Liver (tissue), 9 donors: Measurements from ENCODE around the gene CCDC102A. TPM values are rescaled to one million over a fixed set of nuclear protein-coding genes. Genes with fewer than 3 reads are reported as not detected.

Experiments
- DNase-seq: peaks from one replicate; pipeline ENCODE4 v3.0.0-alpha.2; 2017; ENCODE audit warnings: low spot score
- H3K27ac ChIP-seq, 2 donors: one replicate each; pipeline ENCODE4 v1.7.0; 2013; ENCODE audit warnings: inconsistent platforms in 2 of 2, low read length in 2 of 2, control low read depth in 1 of 2, low read depth in 1 of 2, mild to moderate bottlenecking in 1 of 2
- H3K27me3 ChIP-seq, 4 donors: one replicate each; pipeline versions ENCODE4 v1.6.1 to v1.7.0; 2013; ENCODE audit warnings: low read length in 3 of 4, inconsistent platforms in 1 of 4, mild to moderate bottlenecking in 1 of 4, moderate library complexity in 1 of 4; ENCODE audit not compliant: control insufficient read depth in 4 of 4, insufficient read depth in 4 of 4
- H3K36me3 ChIP-seq, 4 donors: one replicate each; pipeline versions ENCODE4 v1.6.1 to v1.7.0; 2013; ENCODE audit warnings: low read length in 3 of 4, mild to moderate bottlenecking in 3 of 4, low read depth in 1 of 4, moderate library complexity in 1 of 4; ENCODE audit not compliant: control insufficient read depth in 4 of 4, insufficient read depth in 3 of 4
- H3K4me1 ChIP-seq, 4 donors: one replicate each; pipeline versions ENCODE4 v1.6.1 to v1.7.0; 2013; ENCODE audit warnings: low read length in 3 of 4, mild to moderate bottlenecking in 3 of 4, moderate library complexity in 1 of 4; ENCODE audit not compliant: control insufficient read depth in 4 of 4, insufficient read depth in 4 of 4
- H3K4me3 ChIP-seq, 3 donors: one replicate each; pipeline versions ENCODE4 v1.6.1 to v1.7.0; 2013; ENCODE audit warnings: low read length in 3 of 3, control low read depth in 1 of 3, low read depth in 1 of 3, mild to moderate bottlenecking in 1 of 3
- H3K9ac ChIP-seq, 2 donors: one replicate each; pipeline ENCODE4 v1.7.0; 2013; ENCODE audit warnings: low read length in 2 of 2, mild to moderate bottlenecking in 2 of 2, moderate library complexity in 2 of 2, control low read depth in 1 of 2, low read depth in 1 of 2
- H3K9me3 ChIP-seq, 4 donors: one replicate each; pipeline versions ENCODE4 v1.6.1 to v1.7.0; 2013; ENCODE audit warnings: low read length in 3 of 4; ENCODE audit not compliant: control insufficient read depth in 4 of 4
- ATF3 ChIP-seq: IDR thresholded peaks from 2 replicates; pipeline ENCODE4 v1.6.1; 2016; ENCODE audit warnings: antibody characterized with exemption
- CTCF ChIP-seq: fragments of 150-350 bp; IDR thresholded peaks from 2 replicates; pipeline ENCODE4 v1.5.1; 2017; ENCODE audit warnings: improper control_type of control experiment, low read depth, low read length; ENCODE audit not compliant: missing input control
- EGR1 ChIP-seq, 2 donors: IDR thresholded peaks; 2 replicates each; pipeline ENCODE4 v1.6.1; 2016 to 2018; ENCODE audit warnings: antibody characterized with exemption in 2 of 2, low read depth in 2 of 2
- FOXA1 ChIP-seq: IDR thresholded peaks from 2 replicates; pipeline ENCODE4 v1.6.1; 2016; ENCODE audit warnings: antibody characterized with exemption
- FOXA2 ChIP-seq: IDR thresholded peaks from 2 replicates; pipeline ENCODE4 v1.6.1; 2016; ENCODE audit warnings: antibody characterized with exemption
- GABPA ChIP-seq, 2 donors: IDR thresholded peaks in 1 of 2; conservative IDR thresholded peaks in 1 of 2; 2 replicates each; pipeline ENCODE4 v1.6.1; 2016; ENCODE audit warnings: antibody characterized with exemption in 2 of 2, mild to moderate bottlenecking in 1 of 2, moderate library complexity in 1 of 2
- HNF4A ChIP-seq, 2 donors: conservative IDR thresholded peaks; 2 replicates each; pipeline ENCODE4 v1.6.1; 2016; ENCODE audit warnings: antibody characterized with exemption in 2 of 2, mild to moderate bottlenecking in 2 of 2
- HNF4G ChIP-seq: IDR thresholded peaks from 2 replicates; pipeline ENCODE4 v1.6.1; 2016; ENCODE audit warnings: antibody characterized with exemption
- JUND ChIP-seq, 2 donors: IDR thresholded peaks; 2 replicates each; pipeline ENCODE4 v1.6.1; 2016; ENCODE audit warnings: antibody characterized with exemption in 2 of 2
- MAX ChIP-seq: IDR thresholded peaks from 2 replicates; pipeline ENCODE4 v1.6.1; 2016; ENCODE audit warnings: antibody characterized with exemption
- NR2F2 ChIP-seq: IDR thresholded peaks from 2 replicates; pipeline ENCODE4 v1.6.1; 2016; ENCODE audit warnings: antibody characterized with exemption
- RAD21 ChIP-seq, 2 donors: IDR thresholded peaks; 2 replicates each; pipeline ENCODE4 v1.6.1; 2016; ENCODE audit warnings: antibody characterized with exemption in 2 of 2, mild to moderate bottlenecking in 2 of 2
- REST ChIP-seq: IDR thresholded peaks from 2 replicates; pipeline ENCODE4 v1.6.1; 2016; ENCODE audit warnings: antibody characterized with exemption, mild to moderate bottlenecking
- RXRA ChIP-seq, 2 donors: IDR thresholded peaks; 2 replicates each; pipeline ENCODE4 v1.6.1; 2017 to 2018; ENCODE audit warnings: antibody characterized with exemption in 2 of 2, mild to moderate bottlenecking in 1 of 2
- SP1 ChIP-seq: IDR thresholded peaks from 2 replicates; pipeline ENCODE4 v1.6.1; 2018; ENCODE audit warnings: antibody characterized with exemption, mild to moderate bottlenecking
- TAF1 ChIP-seq: conservative IDR thresholded peaks from 2 replicates; pipeline ENCODE4 v1.6.1; 2016; ENCODE audit warnings: antibody characterized with exemption, mild to moderate bottlenecking
- YY1 ChIP-seq: IDR thresholded peaks from 2 replicates; pipeline ENCODE4 v1.6.1; 2016; ENCODE audit warnings: antibody characterized with exemption, mild to moderate bottlenecking
- ZBTB33 ChIP-seq: IDR thresholded peaks from 2 replicates; pipeline ENCODE4 v1.6.1; 2016; ENCODE audit warnings: antibody characterized with exemption
- WGBS: extraction: QIAGEN DNeasy Blood & Tissue Kit; methylation state at CpG from one replicate; pipeline ENCODE4 v1.1.7; 2013; 5-methylcytosine and 5-hydroxymethylcytosine counted together
- polyA plus RNA-seq, 2 donors: library from polyadenylated mRNA; stranded (reverse) in 1 of 2; unstranded in 1 of 2; fragments of 200-250 nt in 1 of 2; fragments of >200 nt in 1 of 2; fragmentation: Nextera tagmentation in 1 of 2; extraction: Ambion mirVana in 1 of 2; gene quantifications; one replicate each; pipeline versions ENCODE4 v1.2.1 to v1.2.3, GENCODE V29; 2013 to 2015
- total RNA-seq, 2 donors: library from RNA; depleted of rRNA; stranded (reverse); fragments of >200 nt; gene quantifications; one replicate each; pipeline ENCODE4 v1.2.3, GENCODE V29; 2014
- donor health status: healthy.
- donor health status: healthy.
- donor health status: healthy.
- donor health status: healthy.
- donor health status: healthy.

CCDC102A gene
- total and polyA plus RNA-seq, 4 donors = 0.36 to 2.6 (median 1.7) TPM

- Histone ChIP-seq H3K27ac (no peak overlapping the region), H3K27me3 (no peaks in the 10 kb centered on the region), H3K4me1 (no peaks in the 10 kb centered on the region), H3K36me3 (no peaks in the 10 kb centered on the region), H3K9me3 (no peaks in the 10 kb centered on the region), H3K4me3 (no peak overlapping the region), H3K9ac (no peak overlapping the region)
- no peak for TF ChIP-seq FOXA1
- no peak for TF ChIP-seq TAF1
- no peak for TF ChIP-seq HNF4A (conservative IDR thresholded peaks at IDR 0.05)
- TF ChIP-seq NR2F2 = no peak
- no peak for TF ChIP-seq ATF3
- TF ChIP-seq EGR1 (IDR thresholded peaks at IDR 0.05; ENCODE audit: low read depth in 2 of 2) = no peak
- no peak for TF ChIP-seq RXRA (IDR thresholded peaks at IDR 0.05)
- TF ChIP-seq YY1 = no peak
- no peak for TF ChIP-seq MAX
- no peak for TF ChIP-seq GABPA (IDR thresholded peaks at IDR 0.05 in 1 of 2, conservative IDR thresholded peaks at IDR 0.05 in 1 of 2)
- TF ChIP-seq FOXA2 = no peak
- no peak for TF ChIP-seq REST
- no peak for TF ChIP-seq ZBTB33
- TF ChIP-seq CTCF = no peak
- TF ChIP-seq HNF4G = no peak
- TF ChIP-seq JUND (IDR thresholded peaks at IDR 0.05) = no peak
- TF ChIP-seq SP1 = no peak
- no peak for DNase-seq
- 83% methylated on average over 3 of the region's 3 CpGs for WGBS
Observed at GRCh38 chr16:57566436-57566835, 30.1 kb upstream of the CCDC102A start.

- Histone ChIP-seq H3K4me3 (no peak overlapping the region), H3K36me3 (no peaks in the 10 kb centered on the region), H3K27ac (no peak overlapping the region), H3K9ac (no peak overlapping the region), H3K9me3 (peaks cover 0 to 1% (median 0%) of the 10 kb centered on the region in 4 donors), H3K27me3 (peaks cover 0 to 4% (median 0%) of the 10 kb centered on the region in 4 donors), H3K4me1 (no peaks in the 10 kb centered on the region)
- TF ChIP-seq HNF4A (conservative IDR thresholded peaks at IDR 0.05) = no peak
- no peak for TF ChIP-seq JUND (IDR thresholded peaks at IDR 0.05)
- TF ChIP-seq NR2F2 = no peak
- TF ChIP-seq SP1 = no peak
- no peak for TF ChIP-seq YY1
- TF ChIP-seq FOXA1 = no peak
- no peak for TF ChIP-seq RAD21 (IDR thresholded peaks at IDR 0.05)
- no peak for TF ChIP-seq MAX
- DNase-seq = no peak
- WGBS = 72% methylated on average over 3 of the region's 3 CpGs
Observed at GRCh38 chr16:57565461-57565860, 29.1 kb upstream of the CCDC102A start.
